ENCODE measurements around the gene TICRR.

The TICRR gene

DNA sequence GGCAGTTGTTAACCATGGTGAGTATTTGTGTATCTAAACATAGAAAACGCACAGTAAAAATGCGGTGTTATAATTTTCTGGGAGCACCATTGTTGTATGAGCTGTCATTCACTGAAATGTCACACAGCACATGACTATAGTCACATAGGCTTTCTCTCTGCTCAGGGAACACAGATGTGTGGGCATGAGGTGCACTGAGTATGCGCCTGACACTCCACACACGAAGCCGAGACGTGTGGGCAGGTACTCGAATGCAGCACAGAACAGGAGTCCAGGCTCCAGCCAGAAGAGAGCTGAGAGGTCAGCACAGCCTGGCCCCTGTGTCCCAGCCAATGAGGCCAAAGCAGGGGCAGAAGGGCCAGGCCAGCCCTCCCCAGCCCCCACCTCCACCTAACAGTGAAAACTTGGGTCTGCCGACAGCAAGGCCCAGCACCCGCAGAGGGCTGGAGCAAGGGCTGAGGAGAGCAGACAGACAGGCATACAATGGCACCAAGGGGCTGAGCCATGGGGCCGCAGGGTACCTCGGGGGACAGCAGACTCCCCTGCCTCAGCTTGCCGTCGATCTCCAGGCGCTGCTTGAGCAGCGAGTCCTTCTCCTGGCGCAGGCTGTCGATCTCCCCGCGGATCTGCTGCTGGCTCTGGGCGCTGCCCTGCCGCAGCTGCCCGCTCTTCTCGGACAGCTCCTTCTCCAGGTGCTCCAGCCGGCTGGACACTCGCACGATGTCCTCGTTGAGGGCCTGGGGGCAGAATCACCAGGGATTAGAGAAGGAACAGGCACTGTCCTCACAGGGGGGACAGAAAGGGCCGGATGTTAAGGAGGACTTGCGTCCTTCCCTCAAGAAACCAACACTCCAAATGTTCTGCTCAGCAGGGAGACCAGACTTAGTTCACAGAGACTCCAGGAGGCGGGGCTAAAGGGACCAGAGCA, 56.0 kb downstream of the TICRR start:
- TF ChIP-seq, protein P1, sequence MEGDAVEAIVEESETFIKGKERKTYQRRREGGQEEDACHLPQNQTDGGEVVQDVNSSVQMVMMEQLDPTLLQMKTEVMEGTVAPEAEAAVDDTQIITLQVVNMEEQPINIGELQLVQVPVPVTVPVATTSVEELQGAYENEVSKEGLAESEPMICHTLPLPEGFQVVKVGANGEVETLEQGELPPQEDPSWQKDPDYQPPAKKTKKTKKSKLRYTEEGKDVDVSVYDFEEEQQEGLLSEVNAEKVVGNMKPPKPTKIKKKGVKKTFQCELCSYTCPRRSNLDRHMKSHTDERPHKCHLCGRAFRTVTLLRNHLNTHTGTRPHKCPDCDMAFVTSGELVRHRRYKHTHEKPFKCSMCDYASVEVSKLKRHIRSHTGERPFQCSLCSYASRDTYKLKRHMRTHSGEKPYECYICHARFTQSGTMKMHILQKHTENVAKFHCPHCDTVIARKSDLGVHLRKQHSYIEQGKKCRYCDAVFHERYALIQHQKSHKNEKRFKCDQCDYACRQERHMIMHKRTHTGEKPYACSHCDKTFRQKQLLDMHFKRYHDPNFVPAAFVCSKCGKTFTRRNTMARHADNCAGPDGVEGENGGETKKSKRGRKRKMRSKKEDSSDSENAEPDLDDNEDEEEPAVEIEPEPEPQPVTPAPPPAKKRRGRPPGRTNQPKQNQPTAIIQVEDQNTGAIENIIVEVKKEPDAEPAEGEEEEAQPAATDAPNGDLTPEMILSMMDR (IDR thresholded peaks at IDR 0.05; ENCODE audit: control insufficient read depth, insufficient read depth, low read depth, low read length, missing control alignments): no peak
- no peak overlapping the region for H3K4me3 ChIP-seq (ENCODE audit: control insufficient read depth, low read depth, low read length)
- DNase-seq (ENCODE audit: low read depth): no peak

DNA sequence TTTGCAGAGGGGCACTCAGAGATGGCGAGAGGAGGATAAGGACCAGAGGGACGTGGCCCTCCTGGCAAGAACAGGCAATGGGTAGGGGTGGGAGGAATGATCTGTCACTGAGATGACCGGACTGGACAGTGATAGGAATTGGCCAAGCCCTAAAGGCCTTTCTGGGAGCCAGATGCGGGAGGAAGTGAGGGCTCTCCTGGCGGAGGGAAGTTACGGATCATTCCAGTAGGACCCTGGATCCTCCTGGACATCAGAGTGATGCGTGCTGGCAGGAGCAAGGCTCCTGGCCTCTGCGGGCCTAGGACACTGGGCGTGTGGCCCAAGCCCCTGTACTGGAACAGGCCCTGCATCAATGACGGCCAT, 56.6 kb downstream of the TICRR start:
- no peak for DNase-seq (ENCODE audit: low read depth)
- TF ChIP-seq, protein P1 (IDR thresholded peaks at IDR 0.05; ENCODE audit: control insufficient read depth, insufficient read depth, low read depth, low read length, missing control alignments): no peak
- H3K4me3 ChIP-seq (ENCODE audit: control insufficient read depth, low read depth, low read length): no peak overlapping the region

DNA sequence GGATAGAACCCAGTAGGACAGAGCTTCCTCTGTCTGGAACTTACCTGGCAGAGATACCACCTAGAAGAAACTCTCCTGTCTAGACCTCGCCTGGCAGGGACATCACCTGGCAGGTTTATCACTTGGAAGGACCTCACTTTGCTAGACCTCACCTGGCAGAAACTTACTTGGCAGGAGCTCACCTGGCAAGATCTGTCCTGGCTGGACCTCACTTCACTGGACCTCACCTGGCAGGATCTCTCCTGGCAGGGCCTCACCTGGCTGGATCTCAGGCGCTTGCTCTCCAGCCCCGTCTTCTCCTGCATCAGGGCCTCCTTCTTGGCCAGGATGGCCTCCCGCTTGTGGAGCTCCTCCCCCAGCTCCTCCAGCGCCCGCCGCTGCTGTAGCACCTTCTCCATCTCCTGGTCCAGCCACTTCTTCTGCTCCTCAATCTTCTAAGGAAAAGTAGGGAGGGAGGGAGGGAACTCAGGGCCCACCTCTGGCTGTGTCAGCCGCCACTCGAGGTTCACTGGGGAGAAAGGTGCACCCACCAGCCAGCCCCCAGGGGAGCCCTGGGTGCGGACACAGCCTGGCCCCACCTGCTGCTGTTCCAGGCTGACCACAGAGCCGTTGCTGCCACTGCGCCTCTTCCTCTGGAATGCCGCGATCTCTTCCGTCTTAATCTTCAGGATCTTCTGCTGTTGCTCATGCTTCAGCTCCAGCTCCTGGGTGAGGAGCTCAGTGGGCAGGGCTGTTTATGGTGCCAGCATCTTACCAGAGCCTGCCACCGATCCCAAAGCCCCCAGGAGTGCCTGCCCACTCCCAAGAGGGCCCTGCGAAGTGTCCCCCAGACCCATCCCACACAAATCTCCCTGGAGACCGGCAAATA, 57.5 kb downstream of the TICRR start:
- H3K4me3 ChIP-seq (ENCODE audit: control insufficient read depth, low read depth, low read length): no peak overlapping the region
- TF ChIP-seq, protein P1 (IDR thresholded peaks at IDR 0.05; ENCODE audit: control insufficient read depth, insufficient read depth, low read depth, low read length, missing control alignments): no peak
- no peak for DNase-seq (ENCODE audit: low read depth)

DNA sequence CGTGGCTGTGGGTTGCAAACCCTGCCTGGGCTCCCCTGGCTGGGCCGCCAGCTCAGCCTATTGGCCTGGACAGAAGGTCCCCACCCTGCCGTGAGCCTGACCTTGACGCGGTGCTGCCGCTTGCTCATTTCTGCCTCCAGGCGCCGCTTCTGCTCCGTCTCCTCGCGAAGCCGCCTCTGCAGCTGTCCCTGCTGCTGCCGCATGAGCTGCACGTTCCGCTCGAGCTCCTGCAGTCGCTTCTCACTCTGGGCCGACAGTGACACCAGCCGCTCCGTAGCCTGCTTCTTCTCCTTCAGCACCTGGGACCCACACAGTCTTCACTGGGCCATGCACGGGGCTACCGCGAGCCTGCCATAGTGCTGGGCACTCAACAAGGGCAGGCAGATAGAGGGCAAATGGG, 58.3 kb downstream of the TICRR start:
- H3K4me3 ChIP-seq (ENCODE audit: control insufficient read depth, low read depth, low read length): no peak overlapping the region
- DNase-seq (ENCODE audit: low read depth): no peak
- TF ChIP-seq, protein P1 (IDR thresholded peaks at IDR 0.05; ENCODE audit: control insufficient read depth, insufficient read depth, low read depth, low read length, missing control alignments): no peak

DNA sequence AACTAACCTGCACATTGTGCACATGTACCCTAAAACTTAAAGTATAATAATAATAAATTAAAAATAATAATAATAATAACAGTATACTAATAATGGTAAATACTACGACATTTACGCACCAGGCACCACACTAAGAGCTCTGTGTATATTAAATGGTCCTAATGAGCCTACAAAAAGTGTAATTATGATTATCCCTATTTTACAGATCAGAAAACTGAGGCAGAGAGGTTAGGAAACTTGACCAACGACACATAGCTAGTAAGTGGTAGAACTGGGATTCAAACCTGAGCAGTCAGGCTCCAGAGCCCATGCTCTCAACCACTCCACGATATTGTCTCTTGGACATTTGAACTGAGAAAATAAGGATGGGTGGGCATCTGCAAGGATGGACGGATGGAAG, 65.0 kb downstream of the TICRR start:
- TF ChIP-seq, protein P1 (IDR thresholded peaks at IDR 0.05; ENCODE audit: control insufficient read depth, insufficient read depth, low read depth, low read length, missing control alignments): no peak
- H3K4me3 ChIP-seq (ENCODE audit: control insufficient read depth, low read depth, low read length): no peak overlapping the region

DNA sequence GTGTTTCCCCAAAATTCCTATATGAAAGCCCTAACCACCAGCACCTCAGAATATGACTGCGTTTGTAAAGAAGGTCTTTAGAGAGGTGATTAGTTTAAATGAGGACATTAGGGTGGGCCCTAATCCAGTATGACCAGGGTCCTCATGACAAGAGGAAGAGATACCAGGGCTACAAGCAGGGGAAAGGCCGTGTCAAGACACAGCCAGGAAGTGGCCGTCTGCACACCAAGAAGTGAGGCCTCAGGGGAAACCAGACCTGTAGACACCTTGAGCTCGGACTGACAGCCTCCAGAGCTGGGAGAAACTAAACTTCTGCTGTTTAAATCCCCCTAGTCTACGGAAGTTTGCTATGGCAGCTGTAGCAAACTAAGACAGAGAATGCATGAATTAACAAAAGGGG, 65.8 kb downstream of the TICRR start:
- no peak for DNase-seq (ENCODE audit: low read depth)
- H3K4me3 ChIP-seq (ENCODE audit: control insufficient read depth, low read depth, low read length): no peak overlapping the region
- TF ChIP-seq, protein P1 (IDR thresholded peaks at IDR 0.05; ENCODE audit: control insufficient read depth, insufficient read depth, low read depth, low read length, missing control alignments): no peak

More for the DNA sequence above, 65.0 kb downstream of the TICRR start:
- no peak for DNase-seq (ENCODE audit: low read depth)
